IMR-90 (cell line): Measurements from ENCODE around the gene ARHGEF6. TPM values are rescaled to one million over a fixed set of nuclear protein-coding genes. Genes with fewer than 3 reads are reported as not detected.

Source experiments
- ATAC-seq: fragments of 200-7000 bp; cut with Tn5 transposase; 2 replicates; pipeline ENCODE4 v1.9.1; 2020; ENCODE audit warnings: low read depth, mild to moderate bottlenecking, moderate library complexity
- BruUV-seq: library from RNA; stranded (reverse); fragments of 400-500 nt; replicated peaks from 2 replicates; lab custom pipeline; 2021; lab: Mats Ljungman, UMichigan
- CTCF ChIA-PET: fragments of 300-600 bp; formaldehyde crosslinking; extraction: SDS; loops from one replicate; lab custom pipeline; 2021; ENCODE audit warnings: antibody characterized with exemption; lab: Yijun Ruan, JAX
- POLR2A ChIA-PET: fragments of 300-600 bp; sonication (Branson Sonifier 250); formaldehyde crosslinking; loops from one replicate; lab custom pipeline; 2022; ENCODE audit warnings: antibody characterized with exemption; ENCODE audit not compliant: unreplicated experiment; lab: Charles Lee
- DNase-seq: peaks from one replicate; pipeline ENCODE4 v3.0.0; 2013
- H2AFZ ChIP-seq: replicated peaks from 2 replicates; pipeline ENCODE3; 2013; ENCODE audit warnings: low read length, mild to moderate bottlenecking; ENCODE audit not compliant: poor library complexity
- H2AK5ac ChIP-seq: 2 replicates; pipeline ENCODE4 v1.6.1; 2013; ENCODE audit warnings: low read depth, low read length, inconsistent platforms
- H2AK9ac ChIP-seq: replicated peaks from 2 replicates; pipeline ENCODE3; 2013; ENCODE audit warnings: mild to moderate bottlenecking, low read depth, low read length, moderate library complexity; ENCODE audit not compliant: poor library complexity
- H2BK120ac ChIP-seq: 2 replicates; pipeline ENCODE4 v1.6.1; 2013; ENCODE audit warnings: low read depth, low read length, inconsistent platforms
- H2BK15ac ChIP-seq: 3 replicates; pipeline ENCODE4 v1.6.1; 2013; ENCODE audit warnings: low read depth, low read length, inconsistent platforms
- H2BK20ac ChIP-seq: 2 replicates; pipeline ENCODE4 v1.6.1; 2013; ENCODE audit warnings: low read depth, mild to moderate bottlenecking, inconsistent platforms, low read length, moderate library complexity
- H2BK5ac ChIP-seq: 2 replicates; pipeline ENCODE4 v1.6.1; 2013; ENCODE audit warnings: mild to moderate bottlenecking, low read depth, low read length, inconsistent platforms; ENCODE audit not compliant: poor library complexity, severe bottlenecking
- H3K14ac ChIP-seq: replicated peaks from 2 replicates; pipeline ENCODE4 v1.6.1; 2013; ENCODE audit warnings: low read depth, low read length, inconsistent platforms
- H3K18ac ChIP-seq: 2 replicates; pipeline ENCODE4 v1.6.1; 2013; ENCODE audit warnings: low read depth, low read length, control low read depth
- H3K23ac ChIP-seq: 2 replicates; pipeline ENCODE4 v1.6.1; 2013; ENCODE audit warnings: low read depth, low read length, inconsistent platforms
- H3K27ac ChIP-seq: 2 replicates; pipeline ENCODE4 v1.5.1; 2013; ENCODE audit warnings: mild to moderate bottlenecking, control low read depth, low read length; ENCODE audit not compliant: insufficient read depth
- H3K27me3 ChIP-seq: 2 replicates; pipeline ENCODE4 v1.6.1; 2013; ENCODE audit warnings: low read length; ENCODE audit not compliant: control insufficient read depth, insufficient read depth
- H3K36me3 ChIP-seq: 2 replicates; pipeline ENCODE4 v1.6.1; 2013; ENCODE audit warnings: low read length, mixed read lengths; ENCODE audit not compliant: control insufficient read depth, insufficient read depth
- H3K4ac ChIP-seq: 2 replicates; pipeline ENCODE4 v1.6.1; 2013; ENCODE audit warnings: low read depth, low read length, inconsistent platforms
- H3K4me1 ChIP-seq: 2 replicates; pipeline ENCODE4 v1.6.1; 2013; ENCODE audit warnings: low read length, mixed read lengths; ENCODE audit not compliant: control insufficient read depth, insufficient read depth
- H3K4me2 ChIP-seq: 2 replicates; pipeline ENCODE4 v1.6.1; 2013; ENCODE audit warnings: low read depth, mild to moderate bottlenecking, control low read depth, low read length, moderate library complexity
- H3K4me3 ChIP-seq: 2 replicates; pipeline ENCODE4 v1.5.1; 2013; ENCODE audit warnings: low read depth, mild to moderate bottlenecking, control low read depth, low read length, moderate library complexity; ENCODE audit not compliant: insufficient read depth
- H3K56ac ChIP-seq: 2 replicates; pipeline ENCODE4 v1.6.1; 2013; ENCODE audit warnings: low read length, inconsistent platforms; ENCODE audit not compliant: insufficient read depth; ENCODE audit errors: extremely low read depth
- H3K79me1 ChIP-seq, 2 experiments: 2 replicates each; pipeline ENCODE4 v1.6.1; 2013; ENCODE audit warnings: low read length in 2 of 2, inconsistent platforms in 1 of 2, low read depth in 1 of 2
- H3K9ac ChIP-seq: 2 replicates; pipeline ENCODE4 v1.6.1; 2013; ENCODE audit warnings: low read depth, low read length, control low read depth
- H3K9me1 ChIP-seq: 2 replicates; pipeline ENCODE4 v1.6.1; 2013; ENCODE audit warnings: low read length, inconsistent platforms; ENCODE audit not compliant: insufficient read depth
- H3K9me3 ChIP-seq: 2 replicates; pipeline ENCODE4 v1.6.1; 2013; ENCODE audit warnings: low read length; ENCODE audit not compliant: control insufficient read depth, insufficient read depth
- H4K20me1 ChIP-seq: 2 replicates; pipeline ENCODE4 v1.6.1; 2013; ENCODE audit warnings: low read length, inconsistent platforms; ENCODE audit not compliant: insufficient read depth
- H4K5ac ChIP-seq: 2 replicates; pipeline ENCODE4 v1.6.1; 2013; ENCODE audit warnings: mild to moderate bottlenecking, low read depth, low read length, control low read depth
- H4K8ac ChIP-seq, 2 experiments: 2 replicates each; pipeline ENCODE4 v1.6.1; 2013; ENCODE audit warnings: low read depth in 2 of 2, low read length in 2 of 2, control low read depth in 1 of 2, inconsistent platforms in 1 of 2
- H4K91ac ChIP-seq: 2 replicates; pipeline ENCODE4 v1.6.1; 2013; ENCODE audit warnings: low read depth, low read length, inconsistent platforms; ENCODE audit not compliant: insufficient read depth
- BHLHE40 ChIP-seq: fragments of 150-350 bp; IDR thresholded peaks from 2 replicates; pipeline ENCODE4 v1.6.1; 2016; ENCODE audit warnings: mild to moderate bottlenecking, low read depth, low read length
- CEBPB ChIP-seq: IDR thresholded peaks from 2 replicates; pipeline ENCODE4 v1.6.1; 2012; ENCODE audit warnings: low read depth, low read length, improper control_type of control experiment
- CHD1 ChIP-seq: IDR thresholded peaks from 2 replicates; pipeline ENCODE4 v1.6.1; 2012; ENCODE audit warnings: low read depth, low read length, improper control_type of control experiment
- FOS ChIP-seq: fragments of 150-350 bp; IDR thresholded peaks from 2 replicates; pipeline ENCODE4 v1.6.1; 2016; ENCODE audit warnings: low read depth, low read length
- MAFK ChIP-seq: IDR thresholded peaks from 2 replicates; pipeline ENCODE4 v1.6.1; 2012; ENCODE audit warnings: low read depth, low read length, improper control_type of control experiment
- MAZ ChIP-seq: IDR thresholded peaks from 2 replicates; pipeline ENCODE4 v1.6.1; 2012; ENCODE audit warnings: low read depth, mild to moderate bottlenecking, low read length, improper control_type of control experiment, moderate library complexity, borderline replicate concordance
- MXI1 ChIP-seq: IDR thresholded peaks from 2 replicates; pipeline ENCODE4 v1.6.1; 2012; ENCODE audit warnings: low read depth, mild to moderate bottlenecking, low read length, moderate library complexity, borderline replicate concordance
- NFE2L2 ChIP-seq: fragments of 150-350 bp; IDR thresholded peaks from 2 replicates; pipeline ENCODE4 v1.6.1; 2016; ENCODE audit warnings: low read depth, mild to moderate bottlenecking, low read length
- POLR2A ChIP-seq: IDR thresholded peaks from 2 replicates; pipeline ENCODE4 v1.6.1; 2012; ENCODE audit warnings: mild to moderate bottlenecking, low read depth, low read length
- RAD21 ChIP-seq: IDR thresholded peaks from 2 replicates; pipeline ENCODE4 v1.6.1; 2012; ENCODE audit warnings: low read length, improper control_type of control experiment
- RCOR1 ChIP-seq: IDR thresholded peaks from 2 replicates; pipeline ENCODE4 v1.6.1; 2012; ENCODE audit warnings: mild to moderate bottlenecking, low read length, improper control_type of control experiment; ENCODE audit not compliant: insufficient replicate concordance
- RFX5 ChIP-seq: IDR thresholded peaks from 2 replicates; pipeline ENCODE4 v1.8.0; 2012; ENCODE audit warnings: low read depth, mild to moderate bottlenecking, low read length, moderate library complexity
- SMC3 ChIP-seq: fragments of 150-350 bp; IDR thresholded peaks from 2 replicates; pipeline ENCODE4 v1.6.1; 2016; ENCODE audit warnings: low read depth, mild to moderate bottlenecking, antibody characterized with exemption, low read length, moderate library complexity
- WGBS, 2 experiments: methylation state at CpG; one replicate each; pipeline versions ENCODE4 v1.1.5 to v1.1.7; 2013; ENCODE audit warnings: missing lambda C conversion rate in 2 of 2; ENCODE audit not compliant: insufficient read length in 1 of 2; ENCODE audit errors: extremely low coverage in 2 of 2; 5-methylcytosine and 5-hydroxymethylcytosine counted together
- dilution Hi-C: fragments of 300-500 bp; cut with HindIII; formaldehyde crosslinking; loops from one replicate; pipeline ENCODE4 v1.14.3; 2018; ENCODE audit warnings: low sequenced_read_pairs; ENCODE audit not compliant: unreplicated experiment
- in situ Hi-C: fragments of 300-500 bp; cut with MboI; formaldehyde crosslinking; loops from 3 replicates; pipeline ENCODE4 v1.14.3; 2019; ENCODE audit warnings: low sequenced_read_pairs, inconsistent platforms, mixed read lengths
- intact Hi-C: fragments of 100-400 bp; cut with micrococcal nuclease; formaldehyde crosslinking; loops from 2 replicates; pipeline ENCODE4 v1.10.0; 2022
- polyA plus RNA-seq, 3 experiments: library from polyadenylated mRNA; depleted of rRNA; stranded (reverse); fragments of >200 nt; gene quantifications; 2 replicates each; pipeline ENCODE4 v1.2.3, GENCODE V29; 2012; ENCODE audit warnings: low replicate concordance in 1 of 3
- total RNA-seq: library from RNA; depleted of rRNA; stranded (reverse); fragments of >200 nt; gene quantifications from 2 replicates; pipeline ENCODE4 v1.2.3, GENCODE V29; 2012
- TF ChIP-seq, protein P1 (sequence below): conservative IDR thresholded peaks from 2 replicates; pipeline ENCODE4 v1.5.1; 2012; ENCODE audit warnings: mild to moderate bottlenecking, low read depth, low read length, improper control_type of control experiment
- TF ChIP-seq, protein P2 (sequence below): fragments of 150-350 bp; IDR thresholded peaks from 2 replicates; pipeline ENCODE4 v1.6.1; 2016; ENCODE audit warnings: low read depth, mild to moderate bottlenecking, low read length, moderate library complexity, borderline replicate concordance
- TF ChIP-seq, protein P3 (sequence below): fragments of 150-350 bp; IDR thresholded peaks from 2 replicates; pipeline ENCODE4 v1.6.1; 2017; ENCODE audit warnings: mild to moderate bottlenecking, antibody characterized with exemption, low read length, low read depth

The ARHGEF6 gene
- total and polyA plus RNA-seq, 2 of the 4 experiments (the other 2 are of a cell fraction): 2.1 to 2.7 TPM

DNA sequence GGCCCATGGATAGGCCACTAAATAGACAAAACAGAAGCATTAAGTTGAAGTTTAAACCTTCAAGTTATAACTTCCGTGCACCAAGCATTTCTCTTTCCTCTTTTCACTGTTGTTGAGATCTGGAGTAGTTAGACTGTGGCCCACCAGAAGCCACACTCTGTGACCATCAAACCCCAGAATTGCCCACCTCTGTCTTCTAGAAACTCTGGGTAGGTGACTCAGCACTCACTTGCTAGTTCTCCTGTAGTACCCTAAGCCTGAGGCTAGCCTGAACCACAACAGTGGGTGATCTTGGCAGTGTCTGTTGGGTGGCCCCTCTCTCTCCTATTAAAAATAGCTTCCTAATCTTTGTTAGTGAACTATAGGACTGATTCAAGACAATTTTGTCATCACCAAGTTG lies 157.3 kb downstream of the ARHGEF6 start:
- no peak overlapping the region for H3K27ac ChIP-seq
- no peak overlapping the region for H4K91ac ChIP-seq
- H2BK5ac ChIP-seq: no peak overlapping the region
- in situ Hi-C loops (no loop called here), dilution Hi-C loops (no loop called here), intact Hi-C loops (no loop called here)
- no peak overlapping the region for H3K4me3 ChIP-seq
- TF ChIP-seq, protein P1, sequence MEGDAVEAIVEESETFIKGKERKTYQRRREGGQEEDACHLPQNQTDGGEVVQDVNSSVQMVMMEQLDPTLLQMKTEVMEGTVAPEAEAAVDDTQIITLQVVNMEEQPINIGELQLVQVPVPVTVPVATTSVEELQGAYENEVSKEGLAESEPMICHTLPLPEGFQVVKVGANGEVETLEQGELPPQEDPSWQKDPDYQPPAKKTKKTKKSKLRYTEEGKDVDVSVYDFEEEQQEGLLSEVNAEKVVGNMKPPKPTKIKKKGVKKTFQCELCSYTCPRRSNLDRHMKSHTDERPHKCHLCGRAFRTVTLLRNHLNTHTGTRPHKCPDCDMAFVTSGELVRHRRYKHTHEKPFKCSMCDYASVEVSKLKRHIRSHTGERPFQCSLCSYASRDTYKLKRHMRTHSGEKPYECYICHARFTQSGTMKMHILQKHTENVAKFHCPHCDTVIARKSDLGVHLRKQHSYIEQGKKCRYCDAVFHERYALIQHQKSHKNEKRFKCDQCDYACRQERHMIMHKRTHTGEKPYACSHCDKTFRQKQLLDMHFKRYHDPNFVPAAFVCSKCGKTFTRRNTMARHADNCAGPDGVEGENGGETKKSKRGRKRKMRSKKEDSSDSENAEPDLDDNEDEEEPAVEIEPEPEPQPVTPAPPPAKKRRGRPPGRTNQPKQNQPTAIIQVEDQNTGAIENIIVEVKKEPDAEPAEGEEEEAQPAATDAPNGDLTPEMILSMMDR: no peak
- TF ChIP-seq RAD21: no peak
- TF ChIP-seq RFX5: no peak
- TF ChIP-seq SMC3: no peak
- no peak for TF ChIP-seq RCOR1
- TF ChIP-seq CHD1: no peak
- TF ChIP-seq CEBPB: no peak
- TF ChIP-seq, protein P2, sequence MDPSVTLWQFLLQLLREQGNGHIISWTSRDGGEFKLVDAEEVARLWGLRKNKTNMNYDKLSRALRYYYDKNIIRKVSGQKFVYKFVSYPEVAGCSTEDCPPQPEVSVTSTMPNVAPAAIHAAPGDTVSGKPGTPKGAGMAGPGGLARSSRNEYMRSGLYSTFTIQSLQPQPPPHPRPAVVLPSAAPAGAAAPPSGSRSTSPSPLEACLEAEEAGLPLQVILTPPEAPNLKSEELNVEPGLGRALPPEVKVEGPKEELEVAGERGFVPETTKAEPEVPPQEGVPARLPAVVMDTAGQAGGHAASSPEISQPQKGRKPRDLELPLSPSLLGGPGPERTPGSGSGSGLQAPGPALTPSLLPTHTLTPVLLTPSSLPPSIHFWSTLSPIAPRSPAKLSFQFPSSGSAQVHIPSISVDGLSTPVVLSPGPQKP: no peak
- TF ChIP-seq FOS: no peak
- no peak for TF ChIP-seq NFE2L2
- no peak for TF ChIP-seq POLR2A
- TF ChIP-seq MAFK: no peak
- no peak for TF ChIP-seq BHLHE40
- TF ChIP-seq, protein P3, sequence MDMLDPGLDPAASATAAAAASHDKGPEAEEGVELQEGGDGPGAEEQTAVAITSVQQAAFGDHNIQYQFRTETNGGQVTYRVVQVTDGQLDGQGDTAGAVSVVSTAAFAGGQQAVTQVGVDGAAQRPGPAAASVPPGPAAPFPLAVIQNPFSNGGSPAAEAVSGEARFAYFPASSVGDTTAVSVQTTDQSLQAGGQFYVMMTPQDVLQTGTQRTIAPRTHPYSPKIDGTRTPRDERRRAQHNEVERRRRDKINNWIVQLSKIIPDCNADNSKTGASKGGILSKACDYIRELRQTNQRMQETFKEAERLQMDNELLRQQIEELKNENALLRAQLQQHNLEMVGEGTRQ: no peak
- TF ChIP-seq MAZ: no peak
- TF ChIP-seq MXI1: no peak
- no peak overlapping the region for H3K4ac ChIP-seq
- H3K9me3 ChIP-seq: no peaks in the 10 kb centered on the region
- H3K27me3 ChIP-seq: no peaks in the 10 kb centered on the region; the same call in 1 of the 2 replicates
- POLR2A ChIA-PET: no interaction called here
- H3K36me3 ChIP-seq: no peaks in the 10 kb centered on the region
- no peak overlapping the region for H3K18ac ChIP-seq
- ATAC-seq (no peak), DNase-seq (no peak)
- no peaks in the 10 kb centered on the region for H3K9me1 ChIP-seq
- no peak overlapping the region for H3K14ac ChIP-seq
- H2BK120ac ChIP-seq: no peak overlapping the region
- no TSS peak for BruUV-seq
- H3K56ac ChIP-seq: no peak overlapping the region
- H3K4me1 ChIP-seq: no peaks in the 10 kb centered on the region
- H2BK20ac ChIP-seq: no peak overlapping the region
- H4K5ac ChIP-seq: no peak overlapping the region
- no peak overlapping the region for H3K23ac ChIP-seq
- no peak overlapping the region for H2AK5ac ChIP-seq
- CTCF ChIA-PET: no interaction called here
- no peak overlapping the region for H3K9ac ChIP-seq
- no peaks in the 10 kb centered on the region for H4K20me1 ChIP-seq
- no peak overlapping the region for H2AK9ac ChIP-seq
- no CpG with 5 or more reads among the region's 1 CpG for WGBS, 2 experiments
- H3K79me1 ChIP-seq: no peaks in the 10 kb centered on the region
- H2BK15ac ChIP-seq: no peak overlapping the region
- no peak overlapping the region for H4K8ac ChIP-seq
- no peak overlapping the region for H2AFZ ChIP-seq
- no peak overlapping the region for H3K4me2 ChIP-seq
